HCT116 (cell line): Measurements from ENCODE around the gene PIGX. TPM values are rescaled to one million over a fixed set of nuclear protein-coding genes. Genes with fewer than 3 reads are reported as not detected.

Source experiments
- ATAC-seq: fragments of 200-7000 bp; cut with Tn5 transposase; 2 replicates; pipeline ENCODE4 v1.9.1; 2020; ENCODE audit warnings: mild to moderate bottlenecking, moderate library complexity
- BruUV-seq: library from RNA; stranded (reverse); fragments of 400-500 nt; replicated peaks from 2 replicates; lab custom pipeline; 2021; lab: Mats Ljungman, UMichigan
- CTCF ChIA-PET: fragments of 300-600 bp; sonication (Branson Sonifier 250); formaldehyde crosslinking; loops from one replicate; lab custom pipeline; 2021; ENCODE audit warnings: antibody characterized with exemption; lab: Charles Lee
- POLR2A ChIA-PET: fragments of 300-600, 350-600 bp; sonication (Branson Sonifier 250); formaldehyde crosslinking; loops from one replicate; lab custom pipeline; 2021; ENCODE audit warnings: antibody characterized with exemption; lab: Charles Lee
- RAD21 ChIA-PET, 2 experiments: fragments of 300-600 bp; sonication (Branson Sonifier 250); formaldehyde crosslinking; loops; one replicate each; lab custom pipeline; 2023; ENCODE audit warnings: low total read pairs in 2 of 2; ENCODE audit not compliant: uncharacterized antibody in 2 of 2, unreplicated experiment in 2 of 2, low non-redundant PET in 1 of 2; lab: Charles Lee
- DNase-seq: peaks from one replicate; pipeline ENCODE4 v3.0.0-alpha.2; 2010; ENCODE audit warnings: low read depth, low spot score
- H2AFZ ChIP-seq: fragments of 200-600 bp; shearing (Covaris generic), sonication (generic); 2 replicates; pipeline ENCODE4 v1.6.1; 2017; ENCODE audit warnings: low read depth, mixed run types, mixed read lengths, antibody characterized with exemption, low read length; ENCODE audit not compliant: poor library complexity, severe bottlenecking
- H3K27ac ChIP-seq: 2 replicates; pipeline ENCODE4 v1.5.1; 2012; ENCODE audit warnings: low read depth, low read length
- H3K27me3 ChIP-seq: fragments of 200-600 bp; sonication (generic); 2 replicates; pipeline ENCODE4 v1.6.1; 2016; ENCODE audit warnings: mixed run types, low read length, mixed read lengths; ENCODE audit not compliant: insufficient read depth
- H3K36me3 ChIP-seq, 2 experiments: fragments of 200-500 bp in 1 of 2; fragments of 200-600 bp in 1 of 2; sonication (Bioruptor generic) in 1 of 2; sonication (generic) in 1 of 2; 2 replicates each; pipeline versions ENCODE4 v1.5.1 to v1.6.1; 2014 to 2016; ENCODE audit warnings: low read length in 2 of 2, inconsistent platforms in 1 of 2, mixed read lengths in 1 of 2, mixed run types in 1 of 2; ENCODE audit not compliant: insufficient read depth in 2 of 2, control insufficient read depth in 1 of 2
- H3K4me1 ChIP-seq, 2 experiments: fragments of 200-600 bp in 1 of 2; sonication (generic) in 1 of 2; 2 replicates each; pipeline versions ENCODE4 v1.5.1 to v1.6.1; 2012 to 2017; ENCODE audit warnings: low read length in 2 of 2, inconsistent platforms in 1 of 2, mild to moderate bottlenecking in 1 of 2, mixed read lengths in 1 of 2, mixed run types in 1 of 2, moderate library complexity in 1 of 2; ENCODE audit not compliant: insufficient read depth in 2 of 2, control insufficient read depth in 1 of 2
- H3K4me2 ChIP-seq: fragments of 200-600 bp; sonication (generic); 2 replicates; pipeline ENCODE4 v1.6.1; 2017; ENCODE audit warnings: mixed run types, low read length, mixed read lengths
- H3K4me3 ChIP-seq, 2 experiments: fragments of 200-600 bp in 1 of 2; sonication (generic) in 1 of 2; replicated peaks in 1 of 2; 2 replicates each; pipeline ENCODE4 v1.5.1; 2011 to 2016; ENCODE audit warnings: low read length in 2 of 2, control low read depth in 1 of 2, low read depth in 1 of 2, mild to moderate bottlenecking in 1 of 2, mixed read lengths in 1 of 2, mixed run types in 1 of 2
- H3K79me2 ChIP-seq: fragments of 200-600 bp; sonication (generic); 2 replicates; pipeline ENCODE4 v1.6.1; 2017; ENCODE audit warnings: mild to moderate bottlenecking, mixed run types, low read length, moderate library complexity, mixed read lengths; ENCODE audit not compliant: insufficient read depth
- H3K9ac ChIP-seq: fragments of 200-600 bp; sonication (generic); 2 replicates; pipeline ENCODE4 v1.6.1; 2016; ENCODE audit warnings: low read length, mixed read lengths
- H3K9me2 ChIP-seq: fragments of 200-600 bp; sonication (generic), shearing (Covaris generic); 2 replicates; pipeline ENCODE4 v1.6.1; 2017; ENCODE audit warnings: mixed run types, mild to moderate bottlenecking, moderate library complexity; ENCODE audit not compliant: insufficient read depth
- H3K9me3 ChIP-seq, 2 experiments: fragments of 200-500 bp in 1 of 2; fragments of 200-600 bp in 1 of 2; sonication (Bioruptor generic) in 1 of 2; sonication (generic) in 1 of 2; 2 replicates each; pipeline ENCODE4 v1.6.1; 2014 to 2017; ENCODE audit warnings: low read length in 2 of 2, mixed read lengths in 2 of 2, inconsistent platforms in 1 of 2, low read depth in 1 of 2, mild to moderate bottlenecking in 1 of 2, mixed run types in 1 of 2, moderate library complexity in 1 of 2; ENCODE audit not compliant: control insufficient read depth in 1 of 2, insufficient read depth in 1 of 2
- H4K20me1 ChIP-seq: fragments of 200-600 bp; sonication (generic), shearing (Covaris generic); 2 replicates; pipeline ENCODE4 v1.6.1; 2017; ENCODE audit warnings: mixed run types, mild to moderate bottlenecking, moderate library complexity; ENCODE audit not compliant: insufficient read depth
- CBX3 ChIP-seq: IDR thresholded peaks from 2 replicates; pipeline ENCODE4 v1.6.1; 2012; ENCODE audit warnings: low read depth
- CEBPB ChIP-seq: IDR thresholded peaks from 2 replicates; pipeline ENCODE4 v1.6.1; 2012; ENCODE audit warnings: low read depth
- EGR1 ChIP-seq: IDR thresholded peaks from 2 replicates; pipeline ENCODE4 v1.6.1; 2012; ENCODE audit warnings: low read depth
- ELF1 ChIP-seq: IDR thresholded peaks from 2 replicates; pipeline ENCODE4 v1.6.1; 2012; ENCODE audit warnings: low read depth, borderline replicate concordance
- EZH2 ChIP-seq: fragments of 200-600 bp; sonication (generic); IDR thresholded peaks from 2 replicates; pipeline ENCODE4 v1.6.1; 2017; ENCODE audit warnings: antibody characterized with exemption, mixed run types
- EZH2phosphoT487 ChIP-seq: fragments of 200-600 bp; IDR thresholded peaks from 2 replicates; pipeline ENCODE4 v1.6.1; 2018; ENCODE audit warnings: antibody characterized with exemption, borderline replicate concordance
- FOSL1 ChIP-seq: IDR thresholded peaks from 2 replicates; pipeline ENCODE4 v1.6.1; 2012; ENCODE audit warnings: low read depth
- POLR2A ChIP-seq: IDR thresholded peaks from 2 replicates; pipeline ENCODE4 v1.7.0; 2011; ENCODE audit warnings: borderline replicate concordance; ENCODE audit not compliant: insufficient read depth, insufficient read length; ENCODE audit errors: extremely low read depth
- POLR2AphosphoS5 ChIP-seq: IDR thresholded peaks from 2 replicates; pipeline ENCODE4 v1.6.1; 2011; ENCODE audit warnings: mild to moderate bottlenecking, low read depth, low read length, moderate library complexity
- RAD21 ChIP-seq: IDR thresholded peaks from 2 replicates; pipeline ENCODE4 v1.6.1; 2012; ENCODE audit warnings: low read depth, mild to moderate bottlenecking
- SIN3A ChIP-seq: IDR thresholded peaks from 2 replicates; pipeline ENCODE4 v1.6.1; 2012; ENCODE audit warnings: low read depth
- SP1 ChIP-seq: IDR thresholded peaks from 2 replicates; pipeline ENCODE4 v1.6.1; 2012; ENCODE audit warnings: low read depth
- SRF ChIP-seq: IDR thresholded peaks from 2 replicates; pipeline ENCODE4 v1.6.1; 2012; ENCODE audit warnings: low read depth
- TCF7L2 ChIP-seq: IDR thresholded peaks from 2 replicates; pipeline ENCODE4 v1.7.0; 2011; ENCODE audit warnings: borderline replicate concordance, inconsistent platforms; ENCODE audit not compliant: insufficient read depth, insufficient read length; ENCODE audit errors: extremely low read depth
- YY1 ChIP-seq: IDR thresholded peaks from 2 replicates; pipeline ENCODE4 v1.6.1; 2011; ENCODE audit warnings: low read length, low read depth, moderate library complexity, mild to moderate bottlenecking; ENCODE audit not compliant: insufficient replicate concordance; ENCODE audit errors: extremely low read depth
- ZNF274 ChIP-seq: fragments of 200-500 bp; sonication (Bioruptor generic); IDR thresholded peaks from 2 replicates; pipeline ENCODE4 v1.6.1; 2014; ENCODE audit warnings: mild to moderate bottlenecking, low read depth, low read length, inconsistent platforms
- intact Hi-C: fragments of 100-400 bp; cut with micrococcal nuclease; formaldehyde crosslinking; loops from 2 replicates; pipeline ENCODE4 v1.10.0; 2022
- total RNA-seq: library from RNA; stranded (reverse); gene quantifications from one replicate; pipeline ENCODE4 v1.2.1, GENCODE V29; 2021; ENCODE audit not compliant: unreplicated experiment
- TF ChIP-seq, protein P1 (sequence below): IDR thresholded peaks from 2 replicates; pipeline ENCODE4 v1.6.1; 2012
- TF ChIP-seq, protein P2 (sequence below): IDR thresholded peaks from 2 replicates; pipeline ENCODE4 v1.6.1; 2011; ENCODE audit warnings: mild to moderate bottlenecking, low read length, moderate library complexity; ENCODE audit not compliant: insufficient replicate concordance; ENCODE audit errors: extremely low read depth
- TF ChIP-seq, protein P3 (sequence below): IDR thresholded peaks from 2 replicates; pipeline ENCODE4 v1.6.1; 2012; ENCODE audit warnings: low read depth
- TF ChIP-seq, protein P4 (sequence below): IDR thresholded peaks from 2 replicates; pipeline ENCODE4 v1.6.1; 2012

Gene PIGX
- total RNA-seq, 1 experiment from 2014 or later, result 27.2 TPM

DNA sequence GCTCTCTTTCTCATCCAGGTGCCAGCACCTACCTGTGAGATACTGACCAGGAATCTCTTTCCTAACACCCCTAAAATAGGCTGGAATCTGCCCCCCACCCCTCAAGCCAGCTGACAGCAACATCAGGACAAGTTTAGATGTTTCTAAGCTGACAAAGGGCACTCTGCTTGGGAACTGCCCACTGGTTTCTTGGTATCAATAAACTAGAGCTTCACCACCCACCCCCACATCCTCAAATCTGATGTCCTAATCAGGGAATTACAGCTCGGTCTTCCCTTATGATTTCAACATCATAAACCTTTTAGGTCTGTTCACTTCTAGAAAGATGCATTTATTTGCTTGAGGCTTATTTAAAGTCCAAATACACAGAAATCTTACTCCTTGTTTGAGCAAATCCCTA lies 34.8 kb upstream of the PIGX start:
- Histone ChIP-seq H3K79me2 (no peaks in the 10 kb centered on the region), H3K27ac (no peak overlapping the region), H3K9ac (no peak overlapping the region), H3K4me1 (no peaks in the 10 kb centered on the region), H4K20me1 (no peaks in the 10 kb centered on the region), H3K36me3 (no peaks in the 10 kb centered on the region), H3K9me3 (no peaks in the 10 kb centered on the region), H2AFZ (no peak overlapping the region), H3K4me3 (no peak overlapping the region), H3K9me2 (no peaks in the 10 kb centered on the region), H3K4me2 (no peak overlapping the region), H3K27me3 (no peaks in the 10 kb centered on the region)
- TF ChIP-seq SIN3A, result no peak
- no peak for TF ChIP-seq EZH2phosphoT487
- no peak for TF ChIP-seq ELF1
- TF ChIP-seq SP1, result no peak
- TF ChIP-seq CEBPB, result no peak
- TF ChIP-seq YY1, result no peak
- no peak for TF ChIP-seq CBX3
- no peak for TF ChIP-seq EZH2
- TF ChIP-seq ZNF274, result no peak
- TF ChIP-seq FOSL1, result no peak
- TF ChIP-seq POLR2A, result no peak
- TF ChIP-seq, protein P1, sequence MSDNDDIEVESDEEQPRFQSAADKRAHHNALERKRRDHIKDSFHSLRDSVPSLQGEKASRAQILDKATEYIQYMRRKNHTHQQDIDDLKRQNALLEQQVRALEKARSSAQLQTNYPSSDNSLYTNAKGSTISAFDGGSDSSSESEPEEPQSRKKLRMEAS, result no peak
- TF ChIP-seq SRF, result no peak
- TF ChIP-seq POLR2AphosphoS5, result no peak
- no peak for TF ChIP-seq RAD21
- TF ChIP-seq, protein P2, sequence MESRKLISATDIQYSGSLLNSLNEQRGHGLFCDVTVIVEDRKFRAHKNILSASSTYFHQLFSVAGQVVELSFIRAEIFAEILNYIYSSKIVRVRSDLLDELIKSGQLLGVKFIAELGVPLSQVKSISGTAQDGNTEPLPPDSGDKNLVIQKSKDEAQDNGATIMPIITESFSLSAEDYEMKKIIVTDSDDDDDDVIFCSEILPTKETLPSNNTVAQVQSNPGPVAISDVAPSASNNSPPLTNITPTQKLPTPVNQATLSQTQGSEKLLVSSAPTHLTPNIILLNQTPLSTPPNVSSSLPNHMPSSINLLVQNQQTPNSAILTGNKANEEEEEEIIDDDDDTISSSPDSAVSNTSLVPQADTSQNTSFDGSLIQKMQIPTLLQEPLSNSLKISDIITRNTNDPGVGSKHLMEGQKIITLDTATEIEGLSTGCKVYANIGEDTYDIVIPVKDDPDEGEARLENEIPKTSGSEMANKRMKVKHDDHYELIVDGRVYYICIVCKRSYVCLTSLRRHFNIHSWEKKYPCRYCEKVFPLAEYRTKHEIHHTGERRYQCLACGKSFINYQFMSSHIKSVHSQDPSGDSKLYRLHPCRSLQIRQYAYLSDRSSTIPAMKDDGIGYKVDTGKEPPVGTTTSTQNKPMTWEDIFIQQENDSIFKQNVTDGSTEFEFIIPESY, result no peak
- no peak for TF ChIP-seq TCF7L2
- TF ChIP-seq, protein P3, sequence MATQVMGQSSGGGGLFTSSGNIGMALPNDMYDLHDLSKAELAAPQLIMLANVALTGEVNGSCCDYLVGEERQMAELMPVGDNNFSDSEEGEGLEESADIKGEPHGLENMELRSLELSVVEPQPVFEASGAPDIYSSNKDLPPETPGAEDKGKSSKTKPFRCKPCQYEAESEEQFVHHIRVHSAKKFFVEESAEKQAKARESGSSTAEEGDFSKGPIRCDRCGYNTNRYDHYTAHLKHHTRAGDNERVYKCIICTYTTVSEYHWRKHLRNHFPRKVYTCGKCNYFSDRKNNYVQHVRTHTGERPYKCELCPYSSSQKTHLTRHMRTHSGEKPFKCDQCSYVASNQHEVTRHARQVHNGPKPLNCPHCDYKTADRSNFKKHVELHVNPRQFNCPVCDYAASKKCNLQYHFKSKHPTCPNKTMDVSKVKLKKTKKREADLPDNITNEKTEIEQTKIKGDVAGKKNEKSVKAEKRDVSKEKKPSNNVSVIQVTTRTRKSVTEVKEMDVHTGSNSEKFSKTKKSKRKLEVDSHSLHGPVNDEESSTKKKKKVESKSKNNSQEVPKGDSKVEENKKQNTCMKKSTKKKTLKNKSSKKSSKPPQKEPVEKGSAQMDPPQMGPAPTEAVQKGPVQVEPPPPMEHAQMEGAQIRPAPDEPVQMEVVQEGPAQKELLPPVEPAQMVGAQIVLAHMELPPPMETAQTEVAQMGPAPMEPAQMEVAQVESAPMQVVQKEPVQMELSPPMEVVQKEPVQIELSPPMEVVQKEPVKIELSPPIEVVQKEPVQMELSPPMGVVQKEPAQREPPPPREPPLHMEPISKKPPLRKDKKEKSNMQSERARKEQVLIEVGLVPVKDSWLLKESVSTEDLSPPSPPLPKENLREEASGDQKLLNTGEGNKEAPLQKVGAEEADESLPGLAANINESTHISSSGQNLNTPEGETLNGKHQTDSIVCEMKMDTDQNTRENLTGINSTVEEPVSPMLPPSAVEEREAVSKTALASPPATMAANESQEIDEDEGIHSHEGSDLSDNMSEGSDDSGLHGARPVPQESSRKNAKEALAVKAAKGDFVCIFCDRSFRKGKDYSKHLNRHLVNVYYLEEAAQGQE, result no peak
- no peak for TF ChIP-seq EGR1
- TF ChIP-seq, protein P4, sequence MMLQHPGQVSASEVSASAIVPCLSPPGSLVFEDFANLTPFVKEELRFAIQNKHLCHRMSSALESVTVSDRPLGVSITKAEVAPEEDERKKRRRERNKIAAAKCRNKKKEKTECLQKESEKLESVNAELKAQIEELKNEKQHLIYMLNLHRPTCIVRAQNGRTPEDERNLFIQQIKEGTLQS, result no peak
- RAD21 ChIA-PET, result no interaction called here
- POLR2A ChIA-PET, result no interaction called here
- CTCF ChIA-PET, result interaction anchor here (0.9 to 1.8 kb wide), 3 partner anchors 16 to 149 kb away, joined by 3 to 8 read pairs (median 3); no protein-coding TSS in a partner anchor
- intact Hi-C loops, result no loop called here
- ATAC-seq (no peak), DNase-seq (no peak)
- no TSS peak for BruUV-seq
